ENCODE results near the gene ARHGEF11.

ARHGEF11 gene

GRCh38 chr1:156947818-156948525, 97.6 kb downstream of the ARHGEF11 start:
- Histone ChIP-seq H3K9ac (ENCODE audit: low read depth, low read length) (no peak overlapping the region), H3K36me3 (ENCODE audit: insufficient read depth, low read depth, low read length) (peaks cover 98% of the 10 kb centered on the region)

GRCh38 chr1:156947127-156947526, 98.4 kb downstream of the ARHGEF11 start:
- Histone ChIP-seq H3K27ac (ENCODE audit: low read length) (no peak overlapping the region), H3K36me3 (ENCODE audit: insufficient read depth, low read depth, low read length) (peaks cover 98% of the 10 kb centered on the region), H3K9ac (ENCODE audit: low read depth, low read length) (no peak overlapping the region), H3K4me3 (ENCODE audit: low read length) (no peak overlapping the region), H3K27me3 (ENCODE audit: insufficient read depth, low read length) (no peaks in the 10 kb centered on the region), H3K9me3 (ENCODE audit: insufficient read depth, low read depth, low read length) (no peaks in the 10 kb centered on the region), H3K4me1 (ENCODE audit: insufficient read depth, low read length) (no peaks in the 10 kb centered on the region)

More at GRCh38 chr1:156947818-156948525, 97.6 kb downstream of the ARHGEF11 start:
- no peaks in the 10 kb centered on the region for H3K9me3 ChIP-seq (ENCODE audit: insufficient read depth, low read depth, low read length)
- no peaks in the 10 kb centered on the region for H3K4me1 ChIP-seq (ENCODE audit: insufficient read depth, low read length)
- H3K4me3 ChIP-seq (ENCODE audit: low read length): no peak overlapping the region
- H3K27ac ChIP-seq (ENCODE audit: low read length): no peak overlapping the region
- no peaks in the 10 kb centered on the region for H3K27me3 ChIP-seq (ENCODE audit: insufficient read depth, low read length)

GRCh38 chr1:156945881-156946661, 99.5 kb downstream of the ARHGEF11 start:
- Histone ChIP-seq H3K4me1 (ENCODE audit: insufficient read depth, low read length) (no peaks in the 10 kb centered on the region), H3K36me3 (ENCODE audit: insufficient read depth, low read depth, low read length) (peaks cover 98% of the 10 kb centered on the region), H3K4me3 (ENCODE audit: low read length) (no peak overlapping the region), H3K9ac (ENCODE audit: low read depth, low read length) (no peak overlapping the region), H3K9me3 (ENCODE audit: insufficient read depth, low read depth, low read length) (no peaks in the 10 kb centered on the region), H3K27me3 (ENCODE audit: insufficient read depth, low read length) (no peaks in the 10 kb centered on the region), H3K27ac (ENCODE audit: low read length) (no peak overlapping the region)

GRCh38 chr1:156944848-156945247, 100.7 kb downstream of the ARHGEF11 start:
- no peak overlapping the region for H3K4me3 ChIP-seq (ENCODE audit: low read length)
- no peaks in the 10 kb centered on the region for H3K9me3 ChIP-seq (ENCODE audit: insufficient read depth, low read depth, low read length)
- no peak overlapping the region for H3K27ac ChIP-seq (ENCODE audit: low read length)
- no peaks in the 10 kb centered on the region for H3K27me3 ChIP-seq (ENCODE audit: insufficient read depth, low read length)
- peaks cover 98% of the 10 kb centered on the region for H3K36me3 ChIP-seq (ENCODE audit: insufficient read depth, low read depth, low read length)
- no peaks in the 10 kb centered on the region for H3K4me1 ChIP-seq (ENCODE audit: insufficient read depth, low read length)
- no peak overlapping the region for H3K9ac ChIP-seq (ENCODE audit: low read depth, low read length)

GRCh38 chr1:156944268-156944667, 101.3 kb downstream of the ARHGEF11 start:
- Histone ChIP-seq H3K4me1 (ENCODE audit: insufficient read depth, low read length) (no peaks in the 10 kb centered on the region), H3K4me3 (ENCODE audit: low read length) (no peak overlapping the region), H3K9ac (ENCODE audit: low read depth, low read length) (no peak overlapping the region), H3K36me3 (ENCODE audit: insufficient read depth, low read depth, low read length) (peaks cover 98% of the 10 kb centered on the region), H3K9me3 (ENCODE audit: insufficient read depth, low read depth, low read length) (no peaks in the 10 kb centered on the region), H3K27ac (ENCODE audit: low read length) (no peak overlapping the region), H3K27me3 (ENCODE audit: insufficient read depth, low read length) (no peaks in the 10 kb centered on the region)

GRCh38 chr1:156943756-156944155, 101.8 kb downstream of the ARHGEF11 start:
- Histone ChIP-seq H3K4me1 (ENCODE audit: insufficient read depth, low read length) (no peaks in the 10 kb centered on the region), H3K36me3 (ENCODE audit: insufficient read depth, low read depth, low read length) (peaks cover 99% of the 10 kb centered on the region), H3K27ac (ENCODE audit: low read length) (no peak overlapping the region), H3K4me3 (ENCODE audit: low read length) (no peak overlapping the region), H3K9me3 (ENCODE audit: insufficient read depth, low read depth, low read length) (no peaks in the 10 kb centered on the region), H3K9ac (ENCODE audit: low read depth, low read length) (no peak overlapping the region), H3K27me3 (ENCODE audit: insufficient read depth, low read length) (no peaks in the 10 kb centered on the region)

GRCh38 chr1:156942576-156942975, 103.0 kb downstream of the ARHGEF11 start:
- Histone ChIP-seq H3K9me3 (ENCODE audit: insufficient read depth, low read depth, low read length) (no peaks in the 10 kb centered on the region), H3K27ac (ENCODE audit: low read length) (no peak overlapping the region), H3K36me3 (ENCODE audit: insufficient read depth, low read depth, low read length) (peaks cover 98% of the 10 kb centered on the region), H3K4me1 (ENCODE audit: insufficient read depth, low read length) (no peaks in the 10 kb centered on the region), H3K4me3 (ENCODE audit: low read length) (no peak overlapping the region), H3K9ac (ENCODE audit: low read depth, low read length) (no peak overlapping the region), H3K27me3 (ENCODE audit: insufficient read depth, low read length) (no peaks in the 10 kb centered on the region)

- Histone ChIP-seq H3K9me3 (ENCODE audit: insufficient read depth, low read depth, low read length) (no peaks in the 10 kb centered on the region), H3K4me1 (ENCODE audit: insufficient read depth, low read length) (no peaks in the 10 kb centered on the region), H3K4me3 (ENCODE audit: low read length) (no peak overlapping the region), H3K36me3 (ENCODE audit: insufficient read depth, low read depth, low read length) (peaks cover 98% of the 10 kb centered on the region), H3K27me3 (ENCODE audit: insufficient read depth, low read length) (no peaks in the 10 kb centered on the region), H3K9ac (ENCODE audit: low read depth, low read length) (no peak overlapping the region), H3K27ac (ENCODE audit: low read length) (no peak overlapping the region)
These were observed 103.4 kb downstream of the ARHGEF11 start for GRCh38 chr1:156942176-156942575.

GRCh38 chr1:156941675-156942074, 103.9 kb downstream of the ARHGEF11 start:
- H3K4me1 ChIP-seq (ENCODE audit: insufficient read depth, low read length): no peaks in the 10 kb centered on the region
- no peak overlapping the region for H3K27ac ChIP-seq (ENCODE audit: low read length)
- no peak overlapping the region for H3K9ac ChIP-seq (ENCODE audit: low read depth, low read length)
- H3K36me3 ChIP-seq (ENCODE audit: insufficient read depth, low read depth, low read length): peaks cover 98% of the 10 kb centered on the region
- H3K9me3 ChIP-seq (ENCODE audit: insufficient read depth, low read depth, low read length): no peaks in the 10 kb centered on the region
- no peaks in the 10 kb centered on the region for H3K27me3 ChIP-seq (ENCODE audit: insufficient read depth, low read length)
- no peak overlapping the region for H3K4me3 ChIP-seq (ENCODE audit: low read length)

GRCh38 chr1:156939786-156940334, 105.7 kb downstream of the ARHGEF11 start:
- H3K36me3 ChIP-seq (ENCODE audit: insufficient read depth, low read depth, low read length): peaks cover 91% of the 10 kb centered on the region
- no peak overlapping the region for H3K4me3 ChIP-seq (ENCODE audit: low read length)
- no peak overlapping the region for H3K27ac ChIP-seq (ENCODE audit: low read length)
- H3K4me1 ChIP-seq (ENCODE audit: insufficient read depth, low read length): no peaks in the 10 kb centered on the region
- H3K27me3 ChIP-seq (ENCODE audit: insufficient read depth, low read length): no peaks in the 10 kb centered on the region
- no peaks in the 10 kb centered on the region for H3K9me3 ChIP-seq (ENCODE audit: insufficient read depth, low read depth, low read length)
- no peak overlapping the region for H3K9ac ChIP-seq (ENCODE audit: low read depth, low read length)

- no peaks in the 10 kb centered on the region for H3K9me3 ChIP-seq (ENCODE audit: insufficient read depth, low read depth, low read length)
These were observed 106.7 kb downstream of the ARHGEF11 start for GRCh38 chr1:156938813-156939212.

GRCh38 chr1:156937883-156938282, 107.7 kb downstream of the ARHGEF11 start:
- Histone ChIP-seq H3K27ac (ENCODE audit: low read length) (no peak overlapping the region), H3K4me3 (ENCODE audit: low read length) (no peak overlapping the region), H3K36me3 (ENCODE audit: insufficient read depth, low read depth, low read length) (peaks cover 72% of the 10 kb centered on the region), H3K4me1 (ENCODE audit: insufficient read depth, low read length) (no peaks in the 10 kb centered on the region), H3K9me3 (ENCODE audit: insufficient read depth, low read depth, low read length) (no peaks in the 10 kb centered on the region), H3K9ac (ENCODE audit: low read depth, low read length) (no peak overlapping the region), H3K27me3 (ENCODE audit: insufficient read depth, low read length) (no peaks in the 10 kb centered on the region)

More at GRCh38 chr1:156938813-156939212, 106.7 kb downstream of the ARHGEF11 start:
- H3K4me1 ChIP-seq (ENCODE audit: insufficient read depth, low read length): no peaks in the 10 kb centered on the region
- H3K36me3 ChIP-seq (ENCODE audit: insufficient read depth, low read depth, low read length): peaks cover 80% of the 10 kb centered on the region
- H3K4me3 ChIP-seq (ENCODE audit: low read length): no peak overlapping the region
- H3K27ac ChIP-seq (ENCODE audit: low read length): no peak overlapping the region
- no peak overlapping the region for H3K9ac ChIP-seq (ENCODE audit: low read depth, low read length)
- no peaks in the 10 kb centered on the region for H3K27me3 ChIP-seq (ENCODE audit: insufficient read depth, low read length)

Data from iPS-20b (cell line).